ENCODE results near the gene MYL4. TPM values are rescaled to one million over a fixed set of nuclear protein-coding genes. Genes with fewer than 3 reads are reported as not detected.

The MYL4 gene
- total and polyA plus RNA-seq, 4 donors = 0.49 to 9.0 (median 0.56) TPM

- WGBS, 2 donors = 94 to 97% methylated on average over 2 of the region's 2 CpGs
- DNase-seq (no peak), ATAC-seq (ENCODE audit: insufficient read depth, low FRiP score) (no peak)
- Histone ChIP-seq H3K36me3 (ENCODE audit: control insufficient read depth in 4 of 4, insufficient read depth in 4 of 4, low read length in 4 of 4) (no peaks in the 10 kb centered on the region), H3K9me3 (ENCODE audit: control insufficient read depth in 4 of 4, insufficient read depth in 3 of 4, low read length in 3 of 4) (no peaks in the 10 kb centered on the region), H3K27me3 (ENCODE audit: control insufficient read depth in 3 of 3, insufficient read depth in 3 of 3, low read length in 2 of 3) (no peaks in the 10 kb centered on the region), H3K4me1 (ENCODE audit: control insufficient read depth in 5 of 5, insufficient read depth in 5 of 5, low read length in 5 of 5) (peaks cover 0 to 19% (median 0%) of the 10 kb centered on the region in 5 donors), H3K27ac (ENCODE audit: low read depth in 1 of 2, low read length in 1 of 2) (no peak overlapping the region), H3K9ac (ENCODE audit: insufficient read depth in 1 of 2, low read length in 2 of 2) (no peak overlapping the region), H3K4me3 (no peak overlapping the region)
- no peak for TF ChIP-seq CTCF (IDR thresholded peaks at IDR 0.05; ENCODE audit: control extremely low read depth, extremely low read depth)
Measured at GRCh38 chr17:47264166-47264565, 55.0 kb downstream of the MYL4 start.

- H3K9me3 ChIP-seq (ENCODE audit: control insufficient read depth in 4 of 4, insufficient read depth in 3 of 4, low read length in 3 of 4) = no peaks in the 10 kb centered on the region
- ATAC-seq (ENCODE audit: insufficient read depth, low FRiP score) = no peak
- peak overlapping the region in 1 of 2 donors; percentile 48 for H3K27ac ChIP-seq (ENCODE audit: low read depth in 1 of 2, low read length in 1 of 2)
Measured at GRCh38 chr17:47265983-47266541, 56.9 kb downstream of the MYL4 start.

GRCh38 chr17:47266782-47267181 is 57.6 kb downstream of the MYL4 start:
- no peak for ATAC-seq (ENCODE audit: insufficient read depth, low FRiP score)
- peak overlapping the region in 1 of 2 donors; percentile 17 for H3K27ac ChIP-seq (ENCODE audit: low read depth in 1 of 2, low read length in 1 of 2)
- H3K27me3 ChIP-seq (ENCODE audit: control insufficient read depth in 3 of 3, insufficient read depth in 3 of 3, low read length in 2 of 3) = no peaks in the 10 kb centered on the region
- no peak overlapping the region for H3K9ac ChIP-seq (ENCODE audit: insufficient read depth in 1 of 2, low read length in 2 of 2)
- no peaks in the 10 kb centered on the region for H3K36me3 ChIP-seq (ENCODE audit: control insufficient read depth in 4 of 4, insufficient read depth in 4 of 4, low read length in 4 of 4)
- 88% methylated on average over 6 of the region's 6 CpGs for WGBS, 2 donors
- DNase-seq = no peak
- no peaks in the 10 kb centered on the region for H3K9me3 ChIP-seq (ENCODE audit: control insufficient read depth in 4 of 4, insufficient read depth in 3 of 4, low read length in 3 of 4)
- peaks cover 0 to 19% (median 0%) of the 10 kb centered on the region in 5 donors for H3K4me1 ChIP-seq (ENCODE audit: control insufficient read depth in 5 of 5, insufficient read depth in 5 of 5, low read length in 5 of 5)
- H3K4me3 ChIP-seq = no peak overlapping the region
- no peak for TF ChIP-seq CTCF (IDR thresholded peaks at IDR 0.05; ENCODE audit: control extremely low read depth, extremely low read depth)

More at GRCh38 chr17:47265983-47266541, 56.9 kb downstream of the MYL4 start:
- Histone ChIP-seq H3K4me3 (no peak overlapping the region), H3K27me3 (ENCODE audit: control insufficient read depth in 3 of 3, insufficient read depth in 3 of 3, low read length in 2 of 3) (no peaks in the 10 kb centered on the region), H3K9ac (ENCODE audit: insufficient read depth in 1 of 2, low read length in 2 of 2) (no peak overlapping the region), H3K4me1 (ENCODE audit: control insufficient read depth in 5 of 5, insufficient read depth in 5 of 5, low read length in 5 of 5) (peaks cover 0 to 19% (median 0%) of the 10 kb centered on the region in 5 donors), H3K36me3 (ENCODE audit: control insufficient read depth in 4 of 4, insufficient read depth in 4 of 4, low read length in 4 of 4) (no peaks in the 10 kb centered on the region)
- DNase-seq = no peak
- WGBS, 2 donors = 86 to 96% methylated on average over 2 of the region's 2 CpGs
- no peak for TF ChIP-seq CTCF (IDR thresholded peaks at IDR 0.05; ENCODE audit: control extremely low read depth, extremely low read depth)

Data from lung (tissue), 12 donors.